Hypothalamus (tissue), 51 donors: ENCODE measurements around the gene PKDREJ.

Experiments
- DNase-seq, 51 donors: peaks; one replicate each; lab custom pipeline; 2025; lab: John Stamatoyannopoulos, UW

The PKDREJ gene

GRCh38 chr22:46289244-46289891, 26.2 kb upstream of the PKDREJ start:
- DNase-seq = no peak

- DNase-seq = no peak
Observed at GRCh38 chr22:46288846-46289243, 25.7 kb upstream of the PKDREJ start.

- no peak for DNase-seq
Observed at GRCh38 chr22:46287873-46288751, 25.0 kb upstream of the PKDREJ start.

GRCh38 chr22:46286941-46287872, 24.1 kb upstream of the PKDREJ start:
- no peak for DNase-seq

- DNase-seq = no peak
Observed at GRCh38 chr22:46286006-46286405, 22.9 kb upstream of the PKDREJ start.

GRCh38 chr22:46281866-46282678, 18.9 kb upstream of the PKDREJ start:
- DNase-seq = no peak

GRCh38 chr22:46280999-46281623, 18.0 kb upstream of the PKDREJ start:
- peak in 25 of 51 donors; percentile 10 to 74 (median 36) for DNase-seq

- no peak for DNase-seq
Observed at GRCh38 chr22:46280063-46280817, 17.1 kb upstream of the PKDREJ start.

- DNase-seq = no peak
Observed at GRCh38 chr22:46278656-46279645, 15.8 kb upstream of the PKDREJ start.

- DNase-seq = no peak
Observed at GRCh38 chr22:46276563-46276962, 13.4 kb upstream of the PKDREJ start.

GRCh38 chr22:46275455-46276122, 12.4 kb upstream of the PKDREJ start:
- no peak for DNase-seq

GRCh38 chr22:46274381-46274780, 11.2 kb upstream of the PKDREJ start:
- no peak for DNase-seq

GRCh38 chr22:46273432-46274148, 10.4 kb upstream of the PKDREJ start:
- DNase-seq = no peak

GRCh38 chr22:46272762-46273431, 9.8 kb upstream of the PKDREJ start:
- no peak for DNase-seq

- no peak for DNase-seq
Observed at GRCh38 chr22:46272196-46272595, 9.1 kb upstream of the PKDREJ start.

- no peak for DNase-seq
Observed at GRCh38 chr22:46269564-46269963, 6.4 kb upstream of the PKDREJ start.
